Neural progenitor cell (in vitro differentiated cells): Measurements from ENCODE around the gene STC2.

Experiments used
- CTCF ChIP-seq: fragments of 200-600 bp; sonication (generic); IDR thresholded peaks from 2 replicates; pipeline ENCODE4 v1.5.1; 2017; ENCODE audit warnings: antibody characterized with exemption, mild to moderate bottlenecking
- EZH2 ChIP-seq: fragments of 200-600 bp; sonication (generic); IDR thresholded peaks from 2 replicates; pipeline ENCODE4 v1.6.1; 2017; ENCODE audit warnings: antibody characterized with exemption, mild to moderate bottlenecking, moderate library complexity

GRCh38 chr5:173371400-173371799 lies 43.2 kb upstream of the STC2 start:
- TF ChIP-seq CTCF (no peak), EZH2 (no peak)
